Measurements from ENCODE around the gene PARD3B. TPM values are rescaled to one million over a fixed set of nuclear protein-coding genes. Genes with fewer than 3 reads are reported as not detected.

PARD3B gene
- total RNA-seq, 1 experiment from 2014 or later = 3.6 TPM

- no peak for ATAC-seq
- no peak for TF ChIP-seq CTCF (IDR thresholded peaks at IDR 0.05)
- TF ChIP-seq POLR2AphosphoS5 (IDR thresholded peaks at IDR 0.05; ENCODE audit: low read depth, low read length) = no peak
- Histone ChIP-seq H3K36me3 (ENCODE audit: control insufficient read depth, insufficient read depth, low read length) (no peaks in the 10 kb centered on the region), H3K27ac (ENCODE audit: low read length) (no peak overlapping the region), H3K27me3 (ENCODE audit: control insufficient read depth, insufficient read depth, low read length) (no peaks in the 10 kb centered on the region), H3K4me3 (ENCODE audit: low read depth in 2 of 2, low read length in 2 of 2) (no peak overlapping the region), H3K4me1 (ENCODE audit: control insufficient read depth, insufficient read depth, low read length) (no peaks in the 10 kb centered on the region), H3K9me3 (ENCODE audit: control insufficient read depth, insufficient read depth, low read depth, low read length) (no peaks in the 10 kb centered on the region)
- POLR2A ChIA-PET = no interaction called here
- DNase-seq (ENCODE audit: low read depth, low spot score) = no peak
- no TSS peak for BruUV-seq (replicated peaks)
- intact Hi-C loops (cut with micrococcal nuclease; ENCODE audit: unreplicated experiment) (no loop called here), in situ Hi-C loops (cut with HindIII; ENCODE audit: low pct_unique_long_range_greater_than_20kb, low sequenced_read_pairs) (no loop called here)
- CTCF ChIA-PET = interaction anchor here (0.6 kb wide), 1 partner anchor 432 kb away, joined by 3 read pairs; no protein-coding TSS in a partner anchor
Measured at GRCh38 chr2:204840504-204840903, 295.2 kb downstream of the PARD3B start.

- no peak for DNase-seq (ENCODE audit: low read depth, low spot score)
- H3K27ac ChIP-seq (ENCODE audit: low read length) = no peak overlapping the region
- H3K4me1 ChIP-seq (ENCODE audit: control insufficient read depth, insufficient read depth, low read length) = no peaks in the 10 kb centered on the region
- no peak for ATAC-seq
- intact Hi-C loops (cut with micrococcal nuclease; ENCODE audit: unreplicated experiment) = no loop called here
- H3K9me3 ChIP-seq (ENCODE audit: control insufficient read depth, insufficient read depth, low read depth, low read length) = no peaks in the 10 kb centered on the region
- TF ChIP-seq TCF7L2 (IDR thresholded peaks at IDR 0.05; ENCODE audit: low read depth, low read length) (no peak), SIN3A (IDR thresholded peaks at IDR 0.05; ENCODE audit: borderline replicate concordance, insufficient read depth, low read depth, low read length) (no peak), REST (IDR thresholded peaks at IDR 0.05; ENCODE audit: insufficient read depth in 1 of 2, low read depth in 2 of 2, low read length in 1 of 2) (no peak), POLR2AphosphoS5 (IDR thresholded peaks at IDR 0.05; ENCODE audit: low read depth, low read length) (no peak), CTCF (IDR thresholded peaks at IDR 0.05) (no peak)
- H3K36me3 ChIP-seq (ENCODE audit: control insufficient read depth, insufficient read depth, low read length) = no peaks in the 10 kb centered on the region
- no TSS peak for BruUV-seq (replicated peaks)
- H3K27me3 ChIP-seq (ENCODE audit: control insufficient read depth, insufficient read depth, low read length) = no peaks in the 10 kb centered on the region
- ChIA-PET CTCF (no interaction called here), POLR2A (no interaction called here)
- in situ Hi-C loops (cut with HindIII; ENCODE audit: low pct_unique_long_range_greater_than_20kb, low sequenced_read_pairs) = no loop called here
- no peak overlapping the region for H3K4me3 ChIP-seq (ENCODE audit: low read depth in 2 of 2, low read length in 2 of 2)
Measured at GRCh38 chr2:204842068-204842467, 296.8 kb downstream of the PARD3B start.

Measured in Panc1 (cell line).